GM13977 (cell line): ENCODE results near the gene ACBD5.

ENCODE experiments used
- DNase-seq: peaks from one replicate; pipeline ENCODE4 v3.0.0; 2012; ENCODE audit warnings: low spot score
- CTCF ChIP-seq: IDR thresholded peaks from 2 replicates; pipeline ENCODE4 v1.5.1; 2012; ENCODE audit warnings: mild to moderate bottlenecking, control low read depth; ENCODE audit not compliant: insufficient read depth; ENCODE audit errors: extremely low read depth, missing control alignments
- in situ Hi-C: fragments of 300-500 bp; cut with MboI; formaldehyde crosslinking; loops from one replicate; pipeline ENCODE4 v1.12.0; 2022; ENCODE audit warnings: low sequenced_read_pairs, low pct_unique_long_range_greater_than_20kb, mixed read lengths, inconsistent platforms; ENCODE audit not compliant: unreplicated experiment

Gene ACBD5

GRCh38 chr10:27256299-27257189 lies 15.9 kb upstream of the ACBD5 start:
- DNase-seq, result no peak
- no peak for TF ChIP-seq CTCF
- in situ Hi-C loops, result no loop called here

- no peak for TF ChIP-seq CTCF
- no peak for DNase-seq
- in situ Hi-C loops, result no loop called here
Observed at GRCh38 chr10:27253576-27253975, 13.0 kb upstream of the ACBD5 start.

GRCh38 chr10:27252267-27253000 lies 11.8 kb upstream of the ACBD5 start:
- peak; percentile 81 for DNase-seq
- in situ Hi-C loops, result no loop called here
- TF ChIP-seq CTCF, result peak; percentile 34

- no peak for TF ChIP-seq CTCF
- no peak for DNase-seq
- in situ Hi-C loops, result no loop called here
Observed at GRCh38 chr10:27251554-27251953, 11.0 kb upstream of the ACBD5 start.

GRCh38 chr10:27248215-27248614 lies 7.6 kb upstream of the ACBD5 start:
- in situ Hi-C loops, result no loop called here
- no peak for TF ChIP-seq CTCF
- no peak for DNase-seq

GRCh38 chr10:27247441-27247840 lies 6.8 kb upstream of the ACBD5 start:
- in situ Hi-C loops, result no loop called here
- TF ChIP-seq CTCF, result no peak
- DNase-seq, result no peak
